ENCODE data around the gene FOXI1.
A peak's percentile ranks its signal among the peaks of the same experiment; 100 is the strongest.
"Not testable (repeated sequence)": the region's sequence is repeated elsewhere in the genome, so short reads cannot be mapped to it uniquely, and the experiment has no call there.

The FOXI1 gene

DNA sequence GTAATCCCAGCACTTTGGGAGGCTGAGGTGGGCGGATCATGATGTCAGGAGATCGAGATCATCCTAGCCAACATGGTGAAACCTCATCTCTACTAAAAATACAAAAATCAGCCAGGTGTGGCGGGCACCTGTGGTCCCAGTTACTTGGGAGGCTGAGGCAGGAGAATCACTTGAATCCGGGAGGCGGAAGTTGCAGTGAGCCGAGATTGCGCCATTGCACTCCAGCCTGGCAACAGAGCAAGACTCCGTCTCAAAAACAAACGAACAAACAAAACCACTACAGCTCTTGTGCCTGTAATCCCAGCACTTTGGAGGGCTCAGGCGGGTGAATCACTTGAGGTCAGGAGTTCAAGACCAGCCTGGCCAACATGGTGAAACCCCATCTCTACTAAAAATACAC is 11.4 kb upstream of the FOXI1 start:
- DNase-seq, result not testable (repeated sequence)

DNA sequence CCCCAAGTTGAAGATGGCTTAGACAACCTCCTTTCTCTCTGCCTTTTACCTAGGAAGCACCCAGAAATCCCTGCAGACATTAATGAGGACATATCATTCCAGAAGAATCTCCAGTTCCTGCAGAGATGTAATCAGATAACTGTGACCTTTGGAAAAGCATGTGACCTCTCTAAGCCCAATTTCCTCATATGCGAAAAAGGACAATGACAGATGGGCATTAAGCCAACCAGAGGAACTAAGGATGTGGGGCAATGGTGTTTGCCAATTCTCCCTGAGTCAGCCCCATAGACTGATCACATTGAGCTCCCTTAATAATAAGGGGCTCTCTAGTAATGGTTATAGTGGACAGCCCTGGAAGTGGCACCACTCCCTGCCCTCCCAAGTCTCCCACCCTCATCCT is 10.1 kb upstream of the FOXI1 start:
- no peak for DNase-seq

DNA sequence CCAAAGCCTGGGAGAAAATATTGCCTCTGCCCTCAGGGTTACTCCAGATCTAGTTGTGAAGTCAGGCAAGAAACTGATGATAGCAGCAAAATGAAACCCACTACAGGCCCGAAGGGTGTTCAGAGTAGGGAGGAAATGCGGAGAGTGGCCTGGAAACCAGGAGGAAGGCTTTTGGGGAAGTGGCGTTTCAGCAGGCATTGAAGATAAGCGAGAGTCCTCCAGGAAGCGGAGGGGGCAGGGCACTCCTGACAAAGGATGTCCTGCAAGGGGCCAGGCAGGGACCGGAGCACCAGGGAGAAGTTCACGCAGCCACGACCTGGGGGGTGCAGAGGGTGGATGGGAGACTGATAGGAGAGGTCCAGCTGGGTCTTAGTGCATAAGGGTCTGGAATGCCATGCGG is 7.8 kb upstream of the FOXI1 start:
- no peak for DNase-seq

DNA sequence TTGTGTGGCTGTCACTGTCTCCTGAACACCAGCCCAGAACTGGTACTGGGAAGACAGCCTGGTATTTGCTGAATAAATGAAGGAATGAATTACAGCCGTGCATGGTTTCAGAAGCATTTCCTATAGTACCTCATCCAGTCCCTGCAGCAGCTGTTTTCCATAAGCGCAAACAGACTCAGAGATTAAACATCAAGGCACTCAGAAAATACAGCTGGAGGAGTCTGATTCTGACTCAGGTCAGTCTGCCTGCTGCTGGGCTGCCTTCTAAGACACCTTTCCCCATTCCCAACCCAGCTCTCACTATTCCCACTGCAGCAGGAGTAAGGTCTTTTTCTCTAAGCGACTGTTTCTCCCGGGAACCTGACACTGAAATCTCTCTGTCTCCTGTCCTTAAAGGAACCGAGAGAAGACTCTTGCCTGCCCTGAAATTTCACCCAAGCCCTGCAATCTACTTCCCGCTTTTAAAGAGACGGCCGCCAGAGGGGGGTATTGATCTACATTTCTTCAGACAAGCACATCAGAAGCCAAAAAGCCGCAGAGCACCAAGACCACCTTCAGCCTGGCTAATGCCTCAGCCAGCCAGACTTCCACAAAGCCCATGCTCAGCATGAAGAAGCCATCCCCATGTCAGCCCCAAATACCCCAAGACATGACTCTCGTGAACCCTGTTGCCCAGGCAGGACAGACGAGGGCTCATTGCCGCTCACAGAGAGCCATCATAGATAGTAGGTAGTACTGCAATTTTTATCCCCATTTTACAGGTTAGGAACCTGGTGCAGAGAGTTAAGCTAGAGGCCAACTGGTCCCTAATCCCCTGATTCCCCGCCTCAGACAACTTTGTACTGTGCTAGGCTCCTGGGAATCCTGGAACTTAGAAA is 5.4 kb upstream of the FOXI1 start:
- DNase-seq, result peak; percentile 61 to 62

DNA sequence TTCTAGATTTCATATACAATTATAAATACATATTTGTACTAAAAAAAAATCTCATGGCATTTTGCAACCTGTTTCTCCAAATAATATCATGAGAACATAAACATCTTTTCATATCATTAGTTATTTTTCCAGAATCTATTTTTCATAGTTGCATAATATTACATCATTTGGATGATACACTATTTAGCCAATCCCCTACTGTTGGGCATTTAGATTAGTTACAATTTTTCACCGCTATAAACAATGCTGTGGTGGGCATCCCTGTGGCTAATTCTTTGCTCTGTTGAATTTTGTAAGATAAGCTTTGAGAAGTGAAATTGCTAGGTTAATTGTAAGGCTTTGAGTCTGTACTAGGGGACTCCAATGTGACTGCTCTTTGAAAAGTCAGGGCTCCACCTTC is 2.2 kb upstream of the FOXI1 start:
- DNase-seq, result no peak

DNA sequence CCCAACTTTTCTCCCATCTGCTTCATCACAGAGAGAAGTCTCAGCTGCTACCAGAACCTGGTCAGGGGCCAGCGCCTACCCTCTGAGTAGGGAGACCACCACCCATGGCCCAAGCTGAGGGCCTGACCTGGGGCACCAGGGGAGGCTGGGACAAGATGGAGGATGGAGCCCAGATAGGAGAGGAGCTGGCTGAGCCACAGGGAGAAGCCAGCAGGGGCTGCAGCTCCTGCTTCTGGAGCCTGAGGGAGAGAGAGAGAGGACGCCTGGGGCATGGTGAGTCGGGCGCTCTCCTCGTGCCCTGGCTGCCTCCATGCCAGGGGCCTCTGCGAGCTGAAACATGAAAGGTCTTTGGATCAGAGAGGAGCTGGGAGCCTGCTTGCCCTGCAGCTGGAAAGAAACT is 1.4 kb upstream of the FOXI1 start:
- no peak for DNase-seq

DNA sequence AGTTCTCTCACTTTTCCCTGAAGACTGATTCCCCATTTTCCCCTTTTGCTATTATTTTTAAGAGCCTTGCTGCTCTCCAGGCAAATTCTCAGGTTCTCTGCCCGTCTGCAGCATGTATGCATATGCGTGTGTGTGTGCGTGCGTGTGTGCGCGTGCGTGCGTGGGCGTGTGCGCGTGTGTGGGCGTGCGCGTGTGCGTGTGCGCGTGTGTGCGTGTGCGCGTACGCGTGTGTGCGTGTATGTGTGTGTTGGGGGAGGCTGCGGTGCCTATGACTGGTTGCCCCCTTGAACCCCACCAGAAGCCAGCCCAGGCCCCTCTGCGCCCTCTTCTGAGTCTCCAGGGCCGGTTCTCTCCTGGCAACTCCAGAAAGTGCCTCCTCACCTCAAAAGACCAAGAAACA is 987 bp upstream of the FOXI1 start:
- DNase-seq, result no peak

DNA sequence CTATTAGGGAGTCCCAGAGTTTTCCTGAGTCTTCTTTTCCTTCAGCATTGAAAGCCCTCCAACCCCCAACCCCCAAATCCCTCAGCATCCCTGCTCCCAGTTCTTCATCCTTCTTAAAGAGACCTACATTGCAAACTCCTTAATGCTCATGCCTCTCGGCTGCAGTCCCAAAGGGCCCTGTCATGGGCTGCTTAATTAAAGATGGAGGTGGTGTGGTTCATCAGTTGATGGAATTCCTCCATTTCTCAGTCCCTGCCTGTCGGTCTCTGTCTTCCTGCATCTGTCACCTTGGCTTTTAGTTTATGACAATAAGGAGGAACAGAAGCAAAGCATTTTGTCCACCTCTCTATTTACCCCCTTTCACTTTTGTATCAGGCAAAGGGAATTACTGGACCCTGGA is 2.0 kb downstream of the FOXI1 start:
- no peak for DNase-seq

DNA sequence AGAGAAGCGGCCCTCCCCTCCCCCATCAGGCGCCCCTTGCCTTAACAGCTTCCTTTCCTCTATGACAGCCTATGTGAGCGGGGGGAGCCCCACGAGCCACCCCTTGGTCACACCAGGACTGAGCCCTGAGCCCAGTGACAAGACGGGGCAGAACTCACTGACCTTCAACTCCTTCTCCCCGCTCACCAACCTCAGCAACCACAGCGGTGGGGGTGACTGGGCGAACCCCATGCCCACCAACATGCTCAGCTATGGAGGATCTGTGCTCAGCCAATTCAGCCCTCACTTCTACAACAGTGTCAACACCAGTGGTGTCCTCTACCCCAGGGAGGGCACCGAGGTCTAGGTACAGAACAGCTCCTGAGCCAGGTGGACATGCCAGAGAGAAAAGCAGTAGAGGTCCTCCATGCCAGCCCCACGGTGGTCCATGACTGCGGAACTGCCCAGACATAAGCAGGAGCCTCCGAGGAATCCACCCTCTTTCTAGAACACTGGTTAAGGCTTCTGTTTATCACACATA is 2.6 kb downstream of the FOXI1 start:
- no peak for DNase-seq

DNA sequence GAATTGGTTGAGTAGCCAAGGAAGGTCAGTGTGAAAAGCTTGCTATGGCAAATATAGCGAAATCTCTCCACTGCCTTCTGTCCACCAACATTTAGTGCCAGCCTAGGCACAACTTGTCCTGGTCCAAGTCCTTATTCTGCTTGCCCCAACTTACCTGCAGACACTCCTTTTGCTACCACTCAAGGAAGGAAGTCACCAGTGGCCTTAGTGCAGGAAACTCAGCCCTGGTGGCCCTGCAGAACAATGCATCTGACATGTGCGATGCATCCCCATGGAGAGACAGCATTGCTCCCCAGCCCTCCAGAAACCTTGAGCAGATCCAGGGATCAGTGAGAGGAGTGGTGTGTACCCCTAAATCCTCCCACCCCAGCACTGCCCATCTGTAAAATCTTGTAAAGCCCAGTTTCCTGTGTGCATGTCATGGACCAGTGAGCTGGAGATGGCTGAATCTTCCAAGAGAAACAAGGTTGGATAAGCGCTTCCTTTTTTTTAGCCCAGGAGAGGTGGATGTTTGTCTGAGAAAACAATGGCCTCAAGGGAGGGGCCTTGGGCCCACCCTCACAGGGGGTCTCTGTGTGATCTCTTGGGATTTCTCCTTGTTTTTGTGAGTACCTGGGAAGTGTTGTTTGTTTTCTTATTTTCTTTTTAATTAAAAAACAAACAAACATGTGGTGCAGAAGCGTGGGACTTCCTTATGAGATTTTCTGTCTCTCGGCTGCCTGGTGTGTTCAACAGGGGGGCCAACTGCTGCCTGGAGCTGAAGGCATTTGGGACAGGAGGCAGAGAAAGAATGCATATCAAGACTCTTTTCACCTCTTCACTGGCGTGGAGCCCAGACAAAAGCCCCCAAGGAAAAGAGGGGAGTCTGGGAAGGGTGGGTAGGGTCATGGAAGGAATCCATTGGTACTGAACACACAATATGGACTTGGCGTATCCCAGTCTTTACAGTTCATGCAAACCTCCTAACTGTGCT is 3.6 kb downstream of the FOXI1 start:
- no peak for DNase-seq

DNA sequence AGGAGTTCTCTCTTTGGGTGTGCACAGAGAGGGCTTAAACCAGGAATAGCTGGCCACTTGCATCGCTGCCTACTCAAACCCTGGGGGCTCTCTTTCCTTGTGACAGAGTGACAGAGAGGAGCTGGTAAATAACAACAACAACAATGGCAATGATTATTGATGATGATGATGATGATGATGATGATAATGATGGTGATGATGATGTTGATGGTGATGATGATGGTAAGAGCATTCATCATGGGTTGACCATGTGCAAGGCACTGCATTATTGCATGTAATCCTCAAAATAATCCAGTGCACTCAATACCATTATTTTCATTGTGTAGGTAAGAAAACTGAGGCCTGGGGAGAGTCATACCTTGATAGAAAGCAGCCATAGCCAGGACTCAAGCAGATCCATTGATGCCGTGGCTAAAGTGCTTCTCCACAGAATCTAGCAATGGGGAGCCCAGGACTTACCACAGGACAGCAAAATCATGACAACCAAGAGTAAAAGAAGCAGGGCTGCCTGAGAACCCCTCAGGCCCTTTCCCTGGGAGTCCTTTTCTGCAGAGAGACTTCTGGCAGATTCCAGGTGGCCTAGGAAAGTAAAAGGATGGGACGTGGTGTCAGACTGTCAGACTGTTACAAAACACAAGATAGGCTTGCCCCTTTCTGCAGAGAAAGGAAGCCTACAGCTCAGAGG is 4.8 kb downstream of the FOXI1 start:
- DNase-seq, result no peak

DNA sequence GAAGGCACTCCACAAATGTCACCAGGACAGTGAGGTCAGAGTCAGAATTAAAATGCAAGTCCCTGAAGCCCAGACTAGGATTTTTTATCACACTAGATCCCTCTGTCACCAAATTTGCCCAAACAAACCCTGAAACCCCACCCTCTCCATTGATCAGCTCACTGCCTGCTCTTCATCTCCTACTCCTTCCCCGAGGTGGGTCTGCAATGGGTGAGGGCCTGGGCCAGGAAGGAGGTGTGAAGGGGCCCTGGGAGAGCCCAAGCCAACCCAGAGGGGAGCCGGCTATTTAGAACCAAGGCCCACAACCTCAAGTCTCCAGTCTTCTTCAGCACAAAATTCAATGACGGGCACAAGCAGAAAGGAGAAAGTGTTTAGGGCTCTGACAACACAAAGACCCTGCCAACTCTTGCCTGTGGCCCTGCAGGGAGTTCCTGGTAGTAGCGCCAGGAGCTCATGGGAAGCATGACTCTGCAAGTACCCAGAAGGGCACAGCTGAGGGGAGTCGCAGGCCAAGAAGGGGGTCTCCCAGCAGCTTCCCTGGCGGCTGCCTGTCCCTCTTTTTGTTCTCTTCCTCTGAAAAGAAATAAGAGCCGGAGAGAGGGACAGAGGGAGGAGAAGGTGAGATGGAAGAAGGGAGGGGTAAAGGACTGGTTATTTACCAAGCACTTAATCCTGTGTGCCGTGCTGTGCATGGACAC is 5.5 kb downstream of the FOXI1 start:
- no peak for DNase-seq

DNA sequence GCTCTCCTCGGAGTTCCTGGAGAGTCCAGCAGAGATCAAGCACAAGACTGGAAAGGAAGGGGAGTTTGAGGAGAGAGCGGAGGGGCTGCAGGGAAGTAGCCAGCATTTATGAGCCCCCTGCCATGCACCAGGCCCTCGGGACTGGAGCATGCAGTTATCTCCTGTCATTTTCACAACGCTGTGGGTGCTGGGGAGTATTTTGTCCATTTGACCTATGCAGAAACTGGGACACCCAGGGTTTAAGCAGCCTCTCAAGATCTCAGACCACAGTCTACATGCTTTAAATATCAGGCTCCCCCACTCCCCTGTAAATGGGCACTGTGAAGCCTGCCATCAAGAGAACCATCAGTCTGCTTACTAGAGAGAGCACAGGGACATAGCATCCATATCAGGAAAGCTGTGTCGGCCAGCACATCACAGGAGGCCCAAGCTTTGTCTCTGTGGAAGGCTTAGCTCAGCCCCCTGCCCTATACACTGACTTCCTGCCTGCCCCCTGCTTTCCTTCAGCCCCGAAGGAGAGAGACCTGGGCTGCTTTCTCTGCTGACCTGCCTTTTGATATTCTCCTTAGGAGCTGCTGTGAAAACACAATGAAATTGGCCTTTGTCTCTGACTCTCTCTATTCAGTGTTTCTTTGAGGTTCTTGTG is 7.3 kb downstream of the FOXI1 start:
- no peak for DNase-seq

DNA sequence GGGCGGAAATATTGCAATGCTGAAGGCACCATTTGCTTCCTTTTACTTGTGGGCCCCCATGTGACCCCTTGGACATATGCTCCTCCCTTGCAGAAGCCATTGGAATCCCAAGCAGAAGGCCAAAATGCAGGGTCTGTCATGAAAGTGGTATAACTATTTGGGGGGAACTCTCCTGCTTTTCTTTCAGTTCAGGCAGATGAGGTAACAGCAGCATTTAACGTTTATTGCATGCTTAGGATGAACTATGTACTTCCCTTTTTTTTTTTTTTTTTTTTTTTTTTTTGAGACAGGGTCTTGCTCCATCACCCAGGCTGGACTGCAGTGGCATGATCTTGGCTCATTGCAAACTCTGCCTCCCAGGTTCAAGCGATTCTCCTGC is 7.8 kb downstream of the FOXI1 start:
- DNase-seq, result no peak

DNA sequence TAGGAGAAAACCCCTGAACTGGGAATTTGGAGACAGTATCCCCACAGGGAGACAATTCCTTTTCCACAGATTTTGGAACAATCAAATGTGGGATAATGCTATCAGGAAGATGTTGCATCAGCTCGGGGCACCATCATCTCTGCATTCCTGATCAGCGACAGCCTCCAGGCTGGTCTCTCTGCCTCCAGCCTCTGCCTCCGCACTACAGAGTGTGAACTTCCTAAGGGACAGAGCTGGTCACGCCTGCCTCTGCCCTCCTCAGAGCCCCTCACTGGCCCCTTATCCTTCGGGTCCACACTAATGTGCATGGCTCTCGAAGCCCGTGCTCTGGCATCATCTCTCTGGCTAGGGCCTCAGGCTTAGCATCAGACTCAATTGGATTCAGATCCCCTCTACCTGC is 8.6 kb downstream of the FOXI1 start:
- no peak for DNase-seq

DNA sequence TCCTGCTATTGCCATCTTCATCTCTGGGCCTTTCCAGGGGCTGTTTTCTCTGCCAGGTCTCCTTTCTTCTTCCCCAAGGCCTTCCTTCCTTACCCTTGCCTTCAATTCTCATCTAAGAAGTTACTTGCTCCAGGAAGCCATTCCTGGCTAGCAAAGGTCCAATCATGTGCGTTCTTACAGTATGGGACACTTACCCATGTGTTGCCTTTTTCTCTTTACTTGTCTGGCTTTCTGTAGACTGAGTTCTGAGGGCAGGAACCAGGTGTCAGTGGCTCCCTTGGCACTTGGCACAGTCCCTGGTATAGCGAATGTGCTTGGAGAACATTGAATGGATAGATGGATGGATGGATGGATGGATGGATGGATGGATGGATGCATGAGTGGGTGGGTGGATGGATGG is 10.2 kb downstream of the FOXI1 start:
- DNase-seq, result no peak

DNA sequence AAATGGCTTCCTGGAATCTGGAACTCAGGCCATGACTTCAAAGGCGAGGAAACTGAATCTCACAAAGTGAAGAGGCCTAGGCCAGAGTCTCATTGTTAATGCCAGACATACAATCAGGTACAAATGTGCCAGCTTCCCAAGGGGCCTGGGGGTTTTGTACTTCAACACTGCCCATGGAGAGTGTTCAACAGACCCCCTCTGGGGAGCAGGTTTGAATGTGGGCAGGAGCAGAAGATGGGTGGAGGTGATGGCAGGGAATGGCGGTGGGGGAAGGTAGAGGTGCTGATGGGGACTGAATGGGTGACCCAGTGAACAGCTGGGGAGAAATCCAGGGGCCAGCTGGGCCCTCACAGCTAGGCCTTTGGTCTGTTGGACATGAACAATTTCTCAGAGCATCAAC is 12.0 kb downstream of the FOXI1 start:
- DNase-seq, result no peak

DNA sequence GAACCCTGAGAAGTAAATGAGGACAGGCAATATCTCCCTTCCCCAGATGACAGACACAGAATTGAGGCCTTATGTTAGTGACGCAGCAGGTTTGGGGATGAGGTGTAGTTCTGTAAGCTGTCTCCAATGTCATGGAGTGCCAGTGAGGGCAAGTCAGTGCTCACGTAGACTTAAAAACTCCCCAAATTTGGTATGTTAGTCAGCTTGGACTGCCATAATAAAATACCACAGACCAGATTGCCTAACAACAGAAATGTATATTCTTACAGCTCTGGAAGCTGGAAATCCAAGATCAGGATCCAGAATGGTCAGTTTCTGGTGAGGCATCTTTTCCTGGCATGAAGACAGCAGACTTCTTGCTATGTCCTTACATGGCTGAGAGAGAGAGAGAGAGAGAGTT is 14.9 kb downstream of the FOXI1 start:
- DNase-seq, result no peak

DNA sequence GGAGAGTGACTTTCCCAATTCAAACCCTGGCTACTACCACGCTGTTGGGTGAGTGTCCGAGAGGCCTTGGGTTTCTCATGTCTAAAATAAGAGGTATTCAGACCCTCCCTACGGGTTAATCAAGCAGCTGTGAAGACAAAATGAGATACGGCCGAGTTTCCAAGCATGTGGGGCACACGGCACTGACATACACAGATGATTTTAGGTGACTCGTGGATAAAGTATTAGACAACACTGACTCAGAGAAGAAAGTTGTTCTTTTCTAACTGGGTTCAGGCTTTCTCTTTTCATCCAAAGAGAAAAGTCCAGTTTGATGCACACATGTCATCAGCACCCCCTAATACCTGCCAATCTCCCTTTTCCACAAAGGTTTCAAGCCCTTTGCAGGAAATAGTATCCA is 15.6 kb downstream of the FOXI1 start:
- DNase-seq, result no peak

DNA sequence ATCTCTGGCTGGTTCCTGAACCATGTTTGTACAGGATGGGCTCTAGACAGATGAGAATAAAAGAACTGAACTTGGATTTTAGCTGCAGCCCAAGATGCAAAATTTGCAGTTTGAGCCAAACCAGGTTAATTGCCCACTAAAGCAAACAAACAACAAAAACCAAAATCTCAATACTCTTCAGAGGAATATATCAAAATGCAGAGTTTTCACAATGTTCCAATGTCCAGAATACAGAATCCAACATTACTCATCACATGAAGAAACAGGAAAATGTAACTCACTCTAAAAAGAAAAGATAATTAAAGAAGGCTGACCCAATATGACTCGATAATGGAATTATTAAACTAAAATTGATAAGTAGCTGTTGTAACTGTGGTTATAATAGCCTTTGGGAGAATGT is 20.4 kb downstream of the FOXI1 start:
- DNase-seq, result no peak

DNA sequence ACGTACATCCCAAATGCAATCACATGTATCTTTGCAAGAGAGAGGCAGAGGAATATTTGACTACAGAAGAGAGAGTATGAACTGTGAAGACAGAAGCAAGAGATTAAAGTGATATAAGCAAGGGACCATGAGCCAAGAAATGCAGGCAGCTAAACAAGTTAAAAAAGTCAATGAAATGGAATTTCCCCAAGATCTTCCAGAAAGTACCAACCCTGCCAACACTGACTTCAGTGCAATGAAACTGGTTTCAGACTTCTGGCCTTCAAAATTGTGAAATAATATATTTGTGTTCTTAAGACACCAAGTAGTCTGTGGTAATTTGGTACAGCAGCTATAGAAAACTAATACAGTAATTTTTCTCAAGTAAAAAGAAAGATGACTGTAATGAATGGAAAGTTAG is 20.9 kb downstream of the FOXI1 start:
- no peak for DNase-seq

DNA sequence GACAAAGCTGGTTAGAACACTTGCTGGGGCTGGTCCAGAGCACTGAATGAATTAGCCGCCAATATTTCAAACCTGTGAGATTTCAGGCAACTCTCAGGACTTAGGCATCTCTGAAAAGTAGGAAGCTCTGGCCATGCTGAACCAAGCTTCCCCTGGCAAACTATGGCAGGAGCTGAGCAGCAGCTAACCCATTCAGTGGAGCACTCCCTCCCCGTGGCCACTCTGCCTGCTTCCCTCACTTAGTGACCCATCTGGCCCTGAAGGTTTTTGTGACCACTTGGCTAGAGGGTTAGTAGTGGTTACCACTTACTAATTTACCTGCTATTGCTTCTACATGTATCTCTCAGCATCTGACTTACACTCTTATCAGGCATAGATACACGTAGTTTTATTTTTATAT is 25.5 kb downstream of the FOXI1 start:
- no peak for DNase-seq
